K562 (cell line): ENCODE data around the gene TRABD2B. TPM values are rescaled to one million over a fixed set of nuclear protein-coding genes. Genes with fewer than 3 reads are reported as not detected.

Experiments used
- ATAC-seq: fragments of 200-7000 bp; cut with Tn5 transposase; 3 replicates; pipeline ENCODE4 v1.9.1; 2020; ENCODE audit warnings: moderate library complexity
- BruUV-seq: library from RNA; stranded (reverse); fragments of 400-500 nt; replicated peaks from 2 replicates; lab custom pipeline; 2021; lab: Mats Ljungman, UMichigan
- CTCF ChIA-PET: fragments of 300-600 bp; formaldehyde crosslinking; extraction: SDS; loops from one replicate; lab custom pipeline; 2021; ENCODE audit warnings: low intra/inter-chr PET ratio; lab: Yijun Ruan, JAX
- POLR2A ChIA-PET: fragments of 300-600, 350-650 bp; sonication (Branson Sonifier 250); formaldehyde crosslinking; extraction: SDS; loops from one replicate; lab custom pipeline; 2021; ENCODE audit warnings: antibody characterized with exemption, inconsistent platforms; lab: Yijun Ruan, JAX
- DNase-seq, 4 experiments: peaks; one replicate each; pipeline versions ENCODE4 v3.0.0 to v3.0.0-alpha.2; 2011 to 2018; ENCODE audit warnings: low spot score in 3 of 4, mixed read lengths in 3 of 4; ENCODE audit errors: extremely low read depth in 1 of 4
- FAIRE-seq: peaks from 2 replicates; lab custom pipeline; 2011; peaks lifted over from hg19 to GRCh38; lab: Jason Lieb, UNC
- H2AFZ ChIP-seq: 2 replicates; pipeline ENCODE4 v1.6.0; 2011; ENCODE audit warnings: low read depth, low read length, control low read depth, inconsistent platforms
- H3K27ac ChIP-seq: fragments of 200-600 bp; 3 replicates; pipeline ENCODE4 v1.8.0; 2011; ENCODE audit warnings: low read depth, mild to moderate bottlenecking, control low read depth, inconsistent platforms, low read length, moderate library complexity, mixed read lengths; ENCODE audit errors: extremely low read depth
- H3K27me3 ChIP-seq, 2 experiments: fragments of 300-600 bp in 1 of 2; 2 replicates in 1 of 2; 3 replicates in 1 of 2; pipeline versions ENCODE4 v1.6.0 to v1.8.0; 2011; ENCODE audit warnings: inconsistent platforms in 2 of 2, low read length in 2 of 2, mild to moderate bottlenecking in 1 of 2, mixed read lengths in 1 of 2, moderate library complexity in 1 of 2; ENCODE audit not compliant: control insufficient read depth in 2 of 2, insufficient read depth in 2 of 2
- H3K36me3 ChIP-seq: fragments of 300-600 bp; 3 replicates; pipeline ENCODE4 v1.8.0; 2011; ENCODE audit warnings: mild to moderate bottlenecking, low read length, inconsistent platforms; ENCODE audit not compliant: control insufficient read depth, insufficient read depth
- H3K4me1 ChIP-seq, 2 experiments: fragments of 200-600 bp in 1 of 2; replicated peaks in 1 of 2; 2 replicates in 1 of 2; 3 replicates in 1 of 2; pipeline versions ENCODE4 v1.5.1 to v1.8.0; 2011; ENCODE audit warnings: inconsistent platforms in 2 of 2, low read length in 2 of 2, mild to moderate bottlenecking in 1 of 2, mixed read lengths in 1 of 2, moderate library complexity in 1 of 2; ENCODE audit not compliant: control insufficient read depth in 2 of 2, insufficient read depth in 2 of 2
- H3K4me2 ChIP-seq: 2 replicates; pipeline ENCODE4 v1.6.1; 2011; ENCODE audit warnings: low read length, control low read depth, inconsistent platforms, mixed read lengths; ENCODE audit not compliant: insufficient read depth
- H3K4me3 ChIP-seq: fragments of 200-600 bp; sonication (generic), shearing (Covaris generic); 2 replicates; pipeline ENCODE4 v1.5.1; 2016; ENCODE audit warnings: control low read depth, inconsistent platforms
- H3K79me2 ChIP-seq: fragments of 200-600 bp; 3 replicates; pipeline ENCODE4 v1.8.0; 2011; ENCODE audit warnings: low read length, inconsistent platforms; ENCODE audit not compliant: control insufficient read depth, insufficient read depth
- H3K9ac ChIP-seq, 2 experiments: 2 replicates each; pipeline versions ENCODE4 v1.6.0 to v1.6.1; 2011; ENCODE audit warnings: low read depth in 2 of 2, low read length in 2 of 2, control low read depth in 1 of 2, inconsistent platforms in 1 of 2, mild to moderate bottlenecking in 1 of 2, mixed read lengths in 1 of 2; ENCODE audit not compliant: insufficient read depth in 1 of 2
- H3K9me1 ChIP-seq: one replicate; pipeline ENCODE4 v1.6.0; 2011; ENCODE audit warnings: inconsistent platforms, mild to moderate bottlenecking, low read length, moderate library complexity; ENCODE audit not compliant: control insufficient read depth, insufficient read depth
- H3K9me3 ChIP-seq: replicated peaks from 2 replicates; pipeline ENCODE4 v1.5.1; 2011; ENCODE audit warnings: low read depth, low read length, inconsistent platforms; ENCODE audit not compliant: control insufficient read depth, insufficient read depth
- H4K20me1 ChIP-seq: replicated peaks from 2 replicates; pipeline ENCODE4 v1.6.1; 2011; ENCODE audit warnings: low read length, inconsistent platforms, mixed read lengths; ENCODE audit not compliant: control insufficient read depth, insufficient read depth
- CBFA2T3 ChIP-seq: fragments of 450-650 bp; IDR thresholded peaks from 2 replicates; pipeline ENCODE4 v1.6.1; 2017
- CREB1 ChIP-seq, 2 experiments: sonication (generic) in 1 of 2; formaldehyde crosslinking in 1 of 2; IDR thresholded peaks; 2 replicates each; pipeline versions ENCODE4 v1.6.1 to v1.8.0; 2012 to 2022; ENCODE audit warnings: inconsistent platforms in 1 of 2, mild to moderate bottlenecking in 1 of 2, missing genetic modification reagents in 1 of 2, moderate library complexity in 1 of 2
- GTF2E2 ChIP-seq: fragments of 200-800 bp; sonication (Bioruptor generic); IDR thresholded peaks from 2 replicates; pipeline ENCODE4 v1.6.1; 2016; ENCODE audit warnings: missing genetic modification characterization, missing compliant biosample characterization
- KAT8 ChIP-seq: fragments of 450-650 bp; IDR thresholded peaks from 2 replicates; pipeline ENCODE4 v1.6.1; 2016; ENCODE audit warnings: low read depth, mild to moderate bottlenecking
- NCOA6 ChIP-seq: fragments of 450-650 bp; IDR thresholded peaks from 2 replicates; pipeline ENCODE4 v1.6.1; 2017; ENCODE audit warnings: mild to moderate bottlenecking
- PTRF ChIP-seq: fragments of 450-650 bp; IDR thresholded peaks from 2 replicates; pipeline ENCODE4 v1.6.1; 2016; ENCODE audit warnings: mild to moderate bottlenecking, missing genetic modification characterization, missing compliant biosample characterization
- PURB ChIP-seq: sonication (generic); formaldehyde crosslinking; IDR thresholded peaks from 2 replicates; pipeline ENCODE4 v1.9.0; 2021; ENCODE audit warnings: low read depth, mild to moderate bottlenecking, missing genetic modification reagents
- SMARCB1 ChIP-seq: IDR thresholded peaks from 2 replicates; pipeline ENCODE4 v1.6.1; 2011; ENCODE audit warnings: improper control_type of control experiment, low read depth; ENCODE audit not compliant: insufficient read length
- ZC3H11A ChIP-seq: IDR thresholded peaks from 2 replicates; pipeline ENCODE4 v1.6.1; 2012; ENCODE audit warnings: low read depth, low read length, improper control_type of control experiment
- ZFX ChIP-seq: sonication (generic); formaldehyde crosslinking; IDR thresholded peaks from 2 replicates; pipeline ENCODE4 v1.8.0; 2022; ENCODE audit warnings: mild to moderate bottlenecking, missing genetic modification reagents, moderate library complexity
- ZNF77 ChIP-seq: fragments of 250-450 bp; sonication (Bioruptor Pico); IDR thresholded peaks from 2 replicates; pipeline ENCODE4 v1.5.0; 2020
- WGBS: fragments of 100-300 bp; shearing (Covaris generic); methylation state at CpG from one replicate; pipeline ENCODE4 v1.1.6; 2016; ENCODE audit warnings: low coverage, mixed read lengths; ENCODE audit not compliant: insufficient coverage; ENCODE audit errors: missing lambda C conversion rate; 5-methylcytosine and 5-hydroxymethylcytosine counted together
- in situ Hi-C: fragments of 300-500 bp; cut with MboI; formaldehyde crosslinking; loops from 4 replicates; pipeline ENCODE4 v1.15.0; 2018; ENCODE audit warnings: inconsistent platforms, mixed read lengths
- intact Hi-C: fragments of 100-400 bp; cut with micrococcal nuclease; formaldehyde crosslinking; loops from 2 replicates; pipeline ENCODE4 v1.14.2; 2022
- polyA plus RNA-seq, 8 experiments: library from polyadenylated mRNA; depleted of rRNA in 4 of 8; stranded (reverse) in 5 of 8; unstranded in 3 of 8; fragments of >200 nt; fragmentation: Nextera tagmentation in 2 of 8; fragmentation: Illumina TruSeq in 1 of 8; extraction: Ambion mirVana in 2 of 8; extraction: Trizol in 1 of 8; gene quantifications; 2 replicates each; pipeline versions ENCODE4 v1.2.1 to v1.2.3, GENCODE V29; 2011 to 2014; ENCODE audit warnings: inconsistent platforms in 1 of 8, missing spikeins in 1 of 8
- total RNA-seq, 7 experiments: library from RNA; depleted of rRNA in 6 of 7; stranded (reverse); fragments of >200 nt in 6 of 7; fragmentation: Illumina TruSeq in 2 of 7; extraction: Trizol in 2 of 7; gene quantifications; 2 replicates each; pipeline versions ENCODE4 v1.2.1 to v1.2.3, GENCODE V29; 2011 to 2021; ENCODE audit warnings: low replicate concordance in 1 of 7
- TF ChIP-seq, protein P1 (sequence below), 2 experiments: fragments of 450-650 bp; conservative IDR thresholded peaks; 2 replicates each; pipeline ENCODE4 v1.6.1; 2017; ENCODE audit warnings: mild to moderate bottlenecking in 2 of 2, moderate library complexity in 2 of 2
- TF ChIP-seq, protein P2 (sequence below): fragments of 450-650 bp; IDR thresholded peaks from 2 replicates; pipeline ENCODE4 v1.6.1; 2016; ENCODE audit warnings: low read depth

The TRABD2B gene
- total and polyA plus RNA-seq, 9 of the 15 experiments (the other 6 are each of a cell fraction or from before 2014, with no cell fraction given): not detected

DNA sequence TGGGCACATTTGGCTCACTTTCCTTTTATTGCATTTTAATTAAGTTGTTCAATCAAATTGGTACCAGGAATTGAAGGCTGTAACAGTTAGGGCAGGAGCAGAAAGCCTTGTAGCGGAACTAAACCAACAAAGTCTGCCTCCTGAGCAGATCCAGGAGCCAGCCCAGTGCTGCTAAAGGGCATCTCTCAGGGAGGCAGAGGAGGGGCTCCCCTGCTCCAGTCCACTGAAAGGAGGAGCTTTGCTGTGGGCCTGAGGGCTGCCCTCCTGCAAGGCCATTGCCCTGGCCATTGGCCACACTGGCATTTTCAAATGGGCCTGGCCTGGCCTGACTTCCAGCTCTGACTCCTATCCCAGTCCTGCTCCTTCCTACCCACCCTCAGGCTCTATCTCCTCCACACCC is 3.7 kb upstream of the TRABD2B start (continued):
- TF ChIP-seq PTRF (tag) (no peak), KAT8 (no peak), ZFX (CRISPR knock-in tag) (no peak), NCOA6 (no peak), CREB1 (IDR thresholded peaks at IDR 0.05) (no peak), CREB1 (CRISPR knock-in tag; IDR thresholded peaks at IDR 0.05) (no peak), PURB (CRISPR knock-in tag) (no peak)
- TF ChIP-seq, all 486 proteins: peak for 0

DNA sequence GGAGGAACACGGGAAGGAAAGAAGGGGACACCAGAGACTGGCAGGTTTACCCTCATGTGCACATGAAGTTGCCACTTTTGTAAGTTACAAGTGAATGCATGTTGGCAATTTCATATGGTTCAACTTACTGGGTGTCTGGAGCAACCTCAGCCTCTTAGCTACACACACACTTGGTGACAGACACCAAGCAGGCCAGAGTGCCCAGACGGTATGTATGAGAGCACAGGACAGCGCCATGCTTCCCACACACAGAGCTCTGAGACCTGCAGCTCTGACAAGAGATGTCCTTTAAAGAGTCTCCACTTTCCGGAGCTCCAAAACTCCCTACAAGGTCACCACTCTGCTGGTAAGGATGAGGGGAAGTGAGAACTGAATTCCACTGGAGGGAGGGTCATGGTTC is 1.9 kb upstream of the TRABD2B start:
- intact Hi-C loops (no loop called here), in situ Hi-C loops (no loop called here)
- peaks cover 6 to 36% of the 10 kb centered on the region in 2 experiments; a peak in 4 of 5 replicates for H3K27me3 ChIP-seq
- H3K27ac ChIP-seq: no peak overlapping the region
- no peaks in the 10 kb centered on the region for H3K9me3 ChIP-seq
- H3K4me2 ChIP-seq: no peak overlapping the region
- H3K4me1 ChIP-seq: peaks cover 0 to 5% of the 10 kb centered on the region in 2 experiments; a peak in 2 of 5 replicates
- no peaks in the 10 kb centered on the region for H3K36me3 ChIP-seq
- no peak for DNase-seq
- FAIRE-seq: no peak
- ChIA-PET CTCF (interaction anchor here (3.2 kb wide), 1 partner anchor 62 kb away, joined by 29 read pairs; no protein-coding TSS in a partner anchor), POLR2A (interaction anchor here (0.5 to 1.3 kb wide), 4 partner anchors 20 to 226 kb away, joined by 3 to 4 read pairs (median 4); no protein-coding TSS in a partner anchor)
- H3K4me3 ChIP-seq: no peak overlapping the region
- no peak overlapping the region for H2AFZ ChIP-seq
- 0% methylated on average over 4 of the region's 4 CpGs for WGBS
- no peak overlapping the region for H3K9ac ChIP-seq
- ATAC-seq: no peak
- no TSS peak for BruUV-seq
- no peak for TF ChIP-seq GTF2E2 (tag)
- TF ChIP-seq, protein P1, sequence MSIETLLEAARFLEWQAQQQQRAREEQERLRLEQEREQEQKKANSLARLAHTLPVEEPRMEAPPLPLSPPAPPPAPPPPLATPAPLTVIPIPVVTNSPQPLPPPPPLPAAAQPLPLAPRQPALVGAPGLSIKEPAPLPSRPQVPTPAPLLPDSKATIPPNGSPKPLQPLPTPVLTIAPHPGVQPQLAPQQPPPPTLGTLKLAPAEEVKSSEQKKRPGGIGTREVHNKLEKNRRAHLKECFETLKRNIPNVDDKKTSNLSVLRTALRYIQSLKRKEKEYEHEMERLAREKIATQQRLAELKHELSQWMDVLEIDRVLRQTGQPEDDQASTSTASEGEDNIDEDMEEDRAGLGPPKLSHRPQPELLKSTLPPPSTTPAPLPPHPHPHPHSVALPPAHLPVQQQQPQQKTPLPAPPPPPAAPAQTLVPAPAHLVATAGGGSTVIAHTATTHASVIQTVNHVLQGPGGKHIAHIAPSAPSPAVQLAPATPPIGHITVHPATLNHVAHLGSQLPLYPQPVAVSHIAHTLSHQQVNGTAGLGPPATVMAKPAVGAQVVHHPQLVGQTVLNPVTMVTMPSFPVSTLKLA (conservative IDR thresholded peaks at IDR 0.05): no peak
- no peak for TF ChIP-seq ZC3H11A
- no peak for TF ChIP-seq SMARCB1
- TF ChIP-seq, protein P2, sequence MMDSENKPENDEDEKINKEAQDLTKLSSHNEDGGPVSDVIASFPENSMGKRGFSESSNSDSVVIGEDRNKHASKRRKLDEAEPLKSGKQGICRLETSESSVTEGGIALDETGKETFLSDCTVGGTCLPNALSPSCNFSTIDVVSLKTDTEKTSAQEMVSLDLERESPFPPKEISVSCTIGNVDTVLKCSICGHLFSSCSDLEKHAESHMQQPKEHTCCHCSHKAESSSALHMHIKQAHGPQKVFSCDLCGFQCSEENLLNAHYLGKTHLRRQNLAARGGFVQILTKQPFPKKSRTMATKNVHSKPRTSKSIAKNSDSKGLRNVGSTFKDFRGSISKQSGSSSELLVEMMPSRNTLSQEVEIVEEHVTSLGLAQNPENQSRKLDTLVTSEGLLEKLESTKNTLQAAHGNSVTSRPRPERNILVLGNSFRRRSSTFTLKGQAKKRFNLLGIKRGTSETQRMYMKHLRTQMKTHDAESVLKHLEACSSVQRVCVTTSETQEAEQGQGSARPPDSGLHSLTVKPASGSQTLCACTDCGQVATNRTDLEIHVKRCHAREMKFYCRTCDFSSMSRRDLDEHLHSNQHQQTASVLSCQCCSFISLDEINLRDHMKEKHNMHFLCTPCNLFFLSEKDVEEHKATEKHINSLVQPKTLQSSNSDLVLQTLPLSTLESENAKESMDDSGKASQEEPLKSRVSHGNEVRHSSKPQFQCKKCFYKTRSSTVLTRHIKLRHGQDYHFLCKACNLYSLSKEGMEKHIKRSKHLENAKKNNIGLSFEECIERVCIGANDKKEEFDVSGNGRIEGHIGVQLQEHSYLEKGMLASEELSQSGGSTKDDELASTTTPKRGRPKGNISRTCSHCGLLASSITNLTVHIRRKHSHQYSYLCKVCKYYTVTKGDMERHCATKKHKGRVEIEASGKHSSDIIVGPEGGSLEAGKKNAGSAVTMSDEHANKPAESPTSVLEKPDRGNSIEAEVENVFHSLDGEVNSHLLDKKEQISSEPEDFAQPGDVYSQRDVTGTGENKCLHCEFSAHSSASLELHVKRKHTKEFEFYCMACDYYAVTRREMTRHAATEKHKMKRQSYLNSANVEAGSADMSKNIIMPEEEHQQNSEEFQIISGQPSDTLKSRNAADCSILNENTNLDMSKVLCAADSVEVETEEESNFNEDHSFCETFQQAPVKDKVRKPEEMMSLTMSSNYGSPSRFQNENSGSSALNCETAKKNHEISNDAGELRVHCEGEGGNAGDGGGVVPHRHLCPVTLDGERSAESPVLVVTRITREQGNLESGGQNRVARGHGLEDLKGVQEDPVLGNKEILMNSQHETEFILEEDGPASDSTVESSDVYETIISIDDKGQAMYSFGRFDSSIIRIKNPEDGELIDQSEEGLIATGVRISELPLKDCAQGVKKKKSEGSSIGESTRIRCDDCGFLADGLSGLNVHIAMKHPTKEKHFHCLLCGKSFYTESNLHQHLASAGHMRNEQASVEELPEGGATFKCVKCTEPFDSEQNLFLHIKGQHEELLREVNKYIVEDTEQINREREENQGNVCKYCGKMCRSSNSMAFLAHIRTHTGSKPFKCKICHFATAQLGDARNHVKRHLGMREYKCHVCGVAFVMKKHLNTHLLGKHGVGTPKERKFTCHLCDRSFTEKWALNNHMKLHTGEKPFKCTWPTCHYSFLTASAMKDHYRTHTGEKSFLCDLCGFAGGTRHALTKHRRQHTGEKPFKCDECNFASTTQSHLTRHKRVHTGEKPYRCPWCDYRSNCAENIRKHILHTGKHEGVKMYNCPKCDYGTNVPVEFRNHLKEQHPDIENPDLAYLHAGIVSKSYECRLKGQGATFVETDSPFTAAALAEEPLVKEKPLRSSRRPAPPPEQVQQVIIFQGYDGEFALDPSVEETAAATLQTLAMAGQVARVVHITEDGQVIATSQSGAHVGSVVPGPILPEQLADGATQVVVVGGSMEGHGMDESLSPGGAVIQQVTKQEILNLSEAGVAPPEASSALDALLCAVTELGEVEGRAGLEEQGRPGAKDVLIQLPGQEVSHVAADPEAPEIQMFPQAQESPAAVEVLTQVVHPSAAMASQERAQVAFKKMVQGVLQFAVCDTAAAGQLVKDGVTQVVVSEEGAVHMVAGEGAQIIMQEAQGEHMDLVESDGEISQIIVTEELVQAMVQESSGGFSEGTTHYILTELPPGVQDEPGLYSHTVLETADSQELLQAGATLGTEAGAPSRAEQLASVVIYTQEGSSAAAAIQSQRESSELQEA: no peak
- no peak for TF ChIP-seq ZNF77 (CRISPR knock-in tag)
- TF ChIP-seq CBFA2T3: no peak
- H3K9me1 ChIP-seq: no peaks in the 10 kb centered on the region
- no peaks in the 10 kb centered on the region for H3K79me2 ChIP-seq
- H4K20me1 ChIP-seq: 0 out of 2 replicates have a peak, but pooled peaks cover 4% of the 10 kb centered on the region
